GM21447 (cell line): ENCODE data around the gene NNT.
A peak's percentile ranks its signal among the peaks of the same experiment; 100 is the strongest.
"Not testable (repeated sequence)": the region's sequence is repeated elsewhere in the genome, so short reads cannot be mapped to it uniquely, and the experiment has no call there.

Experiments
- ATAC-seq: cut with Tn5 transposase; IDR thresholded peaks from one replicate; pipeline ENCODE4 v1.9.1; 2021; ENCODE audit not compliant: unreplicated experiment

NNT gene

GRCh38 chr5:43602461-43603343 is at the start of gene NNT:
Gene NNT (plus strand): TSS chr5:43603180. CDS start chr5:43609196, 6,016 bp downstream.
- peak; percentile 65 for ATAC-seq

- ATAC-seq: no peak
These were observed 49.6 kb upstream of the NNT start for GRCh38 chr5:43553381-43553780.

GRCh38 chr5:43554497-43554896 is 48.5 kb upstream of the NNT start:
- ATAC-seq: no peak

- ATAC-seq: peak; percentile 23
These were observed 46.9 kb upstream of the NNT start for GRCh38 chr5:43555895-43556606.

- ATAC-seq: peak; percentile 88
These were observed 46.4 kb upstream of the NNT start for GRCh38 chr5:43556607-43556856.

- ATAC-seq: peak; percentile 72
These were observed 46.0 kb upstream of the NNT start, which contains the start of gene PAIP1 for GRCh38 chr5:43556857-43557542. Gene PAIP1 (minus strand): TSS chr5:43557077. CDS start chr5:43556846, 231 bp downstream.

- no peak for ATAC-seq
These were observed 42.9 kb upstream of the NNT start for GRCh38 chr5:43560128-43560527.

GRCh38 chr5:43561356-43561755 is 41.6 kb upstream of the NNT start:
- ATAC-seq: no peak

GRCh38 chr5:43563321-43563720 is 39.7 kb upstream of the NNT start:
- no peak for ATAC-seq

- no peak for ATAC-seq
These were observed 38.6 kb upstream of the NNT start for GRCh38 chr5:43564289-43564850.

GRCh38 chr5:43565043-43565442 is 37.9 kb upstream of the NNT start:
- no peak for ATAC-seq

GRCh38 chr5:43567967-43568366 is 35.0 kb upstream of the NNT start:
- no peak for ATAC-seq

GRCh38 chr5:43569236-43569746 is 33.7 kb upstream of the NNT start:
- no peak for ATAC-seq

- no peak for ATAC-seq
These were observed 32.4 kb upstream of the NNT start for GRCh38 chr5:43570450-43571158.

GRCh38 chr5:43571237-43571636 is 31.7 kb upstream of the NNT start:
- ATAC-seq: no peak

GRCh38 chr5:43572357-43572756 is 30.6 kb upstream of the NNT start:
- ATAC-seq: no peak

- no peak for ATAC-seq
These were observed 29.9 kb upstream of the NNT start for GRCh38 chr5:43573058-43573457.

GRCh38 chr5:43580402-43581210 is 22.4 kb upstream of the NNT start:
- not testable (repeated sequence) for ATAC-seq

- ATAC-seq: no peak
These were observed 21.6 kb upstream of the NNT start for GRCh38 chr5:43581398-43581797.
